C4-2B (cell line): ENCODE results near the gene FAM234B.

Experiments used
- CTCF ChIP-seq: fragments of 450-650 bp; conservative IDR thresholded peaks from 2 replicates; pipeline ENCODE4 v1.5.1; 2017; ENCODE audit warnings: mild to moderate bottlenecking
- ZFX ChIP-seq: fragments of 450-650 bp; IDR thresholded peaks from 2 replicates; pipeline ENCODE4 v1.6.1; 2017

- no peak for TF ChIP-seq CTCF
- no peak for TF ChIP-seq ZFX
Measured at GRCh38 chr12:13067322-13067721, 23.1 kb downstream of the FAM234B start.
